A673 (cell line): ENCODE results near the gene SH2D2A.

Experiments used
- CTCF ChIP-seq: fragments of 300-800, 200-600 bp; sonication (generic); conservative IDR thresholded peaks from 2 replicates; pipeline ENCODE4 v1.5.1; 2017; ENCODE audit warnings: low read depth, mild to moderate bottlenecking, antibody characterized with exemption, low read length, moderate library complexity, mixed read lengths
- EZH2 ChIP-seq: fragments of 200-600 bp; sonication (generic); IDR thresholded peaks from 2 replicates; pipeline ENCODE4 v1.6.1; 2017; ENCODE audit warnings: borderline replicate concordance, low read depth, mild to moderate bottlenecking, mixed read lengths, antibody characterized with exemption, low read length; ENCODE audit not compliant: poor library complexity, severe bottlenecking

DNA sequence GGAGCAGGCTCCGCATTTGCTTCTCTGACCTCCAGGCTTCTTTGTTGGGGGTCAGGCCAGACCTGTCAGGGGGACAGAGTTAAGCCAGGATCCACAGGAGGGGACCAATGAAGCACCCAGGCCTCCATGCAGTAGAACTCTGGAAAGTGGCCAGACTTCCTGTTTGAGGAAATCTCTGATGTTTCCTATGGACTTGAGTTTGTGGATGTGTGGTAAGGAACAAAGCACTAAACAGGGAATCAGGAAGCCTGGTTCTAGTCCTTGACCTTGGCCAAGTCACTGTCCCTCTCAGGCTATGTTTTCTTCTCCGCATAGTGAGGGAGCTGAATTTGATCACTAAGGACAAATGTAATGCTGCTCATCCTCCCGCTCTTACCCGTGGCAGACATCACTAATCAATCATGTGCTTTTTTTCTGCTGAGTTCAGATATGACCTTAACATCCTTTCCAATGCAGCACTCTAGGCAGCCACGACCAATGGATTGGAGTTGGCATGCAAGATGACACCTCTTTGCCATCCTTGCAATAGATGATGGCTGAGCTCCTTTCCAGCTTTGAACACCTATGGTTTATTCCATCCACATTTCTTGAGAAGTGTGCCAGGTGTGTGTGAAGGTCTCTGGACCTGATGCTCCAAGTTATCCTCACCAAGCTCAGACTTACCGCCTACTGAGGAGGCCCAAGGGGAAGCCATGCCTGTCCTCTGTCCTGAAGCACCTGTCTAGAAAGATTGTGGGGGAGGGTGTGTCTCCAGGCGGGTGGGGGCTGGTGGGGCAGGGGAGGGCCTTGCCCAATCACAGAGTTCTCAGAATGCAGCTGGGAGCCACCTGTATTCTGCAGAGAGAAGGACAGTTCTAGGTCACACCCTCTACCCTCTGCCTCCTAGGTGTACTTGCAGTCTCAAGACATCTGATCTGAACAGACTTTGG, 9.9 kb downstream of the SH2D2A start:
- TF ChIP-seq CTCF (no peak), EZH2 (no peak)
